Measurements from ENCODE around the gene ZDHHC20.

GRCh38 chr13:21486322-21486721 lies 27.2 kb upstream of the ZDHHC20 start:
- TF ChIP-seq CTCF (IDR thresholded peaks at IDR 0.05) (no peak), TEAD4 (CRISPR knock-in tag; IDR thresholded peaks at IDR 0.05) (no peak), ZNF121 (CRISPR knock-in tag; IDR thresholded peaks at IDR 0.05) (no peak), ZNF512 (CRISPR knock-in tag; IDR thresholded peaks at IDR 0.05; ENCODE audit: borderline replicate concordance) (no peak), MYBL2 (CRISPR knock-in tag; IDR thresholded peaks at IDR 0.05) (no peak), USF1 (CRISPR knock-in tag; IDR thresholded peaks at IDR 0.05) (no peak), CREB1 (CRISPR knock-in tag; IDR thresholded peaks at IDR 0.05) (no peak), PRDM15 (CRISPR knock-in tag; IDR thresholded peaks at IDR 0.05) (no peak), IRF2 (CRISPR knock-in tag; IDR thresholded peaks at IDR 0.05; ENCODE audit: borderline replicate concordance, low read depth) (no peak)

Measured in WTC11 (cell line).